GM21576 (cell line): ENCODE data around the gene FCER2.

Source experiments
- ATAC-seq: cut with Tn5 transposase; IDR thresholded peaks from one replicate; pipeline ENCODE4 v1.9.1; 2021; ENCODE audit warnings: mild to moderate bottlenecking, moderate library complexity; ENCODE audit not compliant: unreplicated experiment

Gene FCER2

DNA sequence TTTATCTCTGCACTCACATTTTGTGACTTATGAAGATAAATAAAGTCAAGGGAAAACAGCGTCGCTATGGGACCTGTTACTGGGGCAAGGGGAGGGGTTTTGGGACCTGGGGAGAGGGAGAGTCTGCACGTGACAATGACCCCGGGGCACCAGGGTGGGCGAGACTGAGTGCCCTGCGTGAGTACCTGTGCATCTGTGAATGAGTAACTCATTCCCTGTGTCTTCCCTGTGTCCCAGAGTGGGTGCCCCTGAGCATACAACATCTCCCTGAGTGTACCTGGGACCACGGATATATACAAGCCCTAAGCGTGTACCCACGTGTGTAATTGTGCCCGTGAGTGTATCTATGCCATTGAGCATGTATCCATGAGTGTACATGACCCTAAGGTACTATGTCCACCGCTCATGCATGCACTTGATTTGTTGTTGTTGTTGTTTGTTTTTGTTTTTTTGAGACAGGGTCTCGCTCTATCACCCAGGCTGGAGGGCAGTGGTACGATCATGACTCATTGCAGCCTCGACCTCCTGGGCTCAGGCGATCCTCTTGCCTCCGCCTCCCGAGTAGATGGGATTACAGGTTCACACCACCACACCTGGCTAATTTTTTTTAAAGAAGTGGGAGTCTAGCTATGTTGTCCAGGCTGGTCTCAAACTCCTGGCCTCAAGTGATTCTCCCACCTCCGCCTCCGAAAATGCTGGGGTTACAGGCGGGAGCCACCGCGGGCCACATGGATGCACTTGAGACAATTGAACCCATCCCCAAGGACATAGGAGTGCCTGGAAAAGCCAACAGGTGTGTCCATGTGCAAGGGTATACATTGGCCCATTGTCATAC lies 21.9 kb downstream of the FCER2 start:
- no peak for ATAC-seq

DNA sequence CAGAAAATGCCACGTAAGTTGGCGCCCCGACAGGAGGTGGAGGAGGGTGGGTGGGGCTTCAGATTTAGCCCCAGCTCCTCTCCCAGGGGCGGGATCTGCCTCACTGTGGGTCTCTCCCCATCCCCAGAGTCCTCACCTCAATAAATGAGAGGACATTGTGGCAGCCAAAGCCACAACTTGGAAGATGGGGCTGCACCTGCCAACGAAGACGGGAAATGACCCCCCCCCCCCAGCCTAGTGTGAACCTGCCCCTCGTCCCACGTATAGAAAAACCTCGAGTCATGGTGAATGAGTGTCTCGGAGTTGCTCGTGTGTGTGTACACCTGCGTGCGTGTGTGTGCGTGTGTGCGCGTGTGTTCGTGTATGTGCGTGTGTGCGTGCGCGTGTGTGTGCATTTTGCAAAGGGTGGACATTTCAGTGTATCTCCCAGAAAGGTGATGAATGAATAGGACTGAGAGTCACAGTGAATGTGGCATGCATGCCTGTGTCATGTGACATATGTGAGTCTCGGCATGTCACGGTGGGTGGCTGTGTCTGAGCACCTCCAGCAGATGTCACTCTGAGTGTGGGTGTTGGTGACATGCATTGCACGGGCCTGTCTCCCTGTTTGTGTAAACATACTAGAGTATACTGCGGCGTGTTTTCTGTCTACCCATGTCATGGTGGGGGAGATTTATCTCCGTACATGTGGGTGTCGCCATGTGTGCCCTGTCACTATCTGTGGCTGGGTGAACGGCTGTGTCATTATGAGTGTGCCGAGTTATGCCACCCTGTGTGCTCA lies 22.8 kb downstream of the FCER2 start:
- no peak for ATAC-seq

- no peak for ATAC-seq
These were observed 24.1 kb downstream of the FCER2 start for GRCh38 chr19:7677669-7678311.

DNA sequence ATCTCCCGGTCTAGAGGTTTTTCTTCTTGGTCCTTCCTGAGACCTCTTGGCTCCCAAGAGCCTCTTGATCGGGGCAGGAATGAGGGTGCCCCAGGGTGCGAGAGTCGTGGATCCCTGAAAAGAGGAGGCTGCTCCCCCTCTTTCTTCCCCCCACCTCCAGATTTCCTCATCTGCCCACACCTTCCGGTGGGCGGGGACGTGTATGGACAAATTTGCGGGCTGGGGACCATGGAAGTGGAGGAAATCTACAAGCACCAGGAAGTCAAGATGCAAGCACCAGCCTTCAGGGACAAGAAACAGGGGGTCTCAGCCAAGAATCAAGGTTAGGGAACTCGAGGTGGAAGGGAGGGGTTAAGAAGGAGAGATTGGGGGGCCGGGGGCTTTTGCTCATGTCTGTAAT lies 25.1 kb downstream of the FCER2 start, which contains the start of gene MCEMP1:
Gene MCEMP1 (plus strand): TSS at position 237 of the 400 bp plus-strand sequence. CDS start 31 bp downstream, at position 268.
- no peak for ATAC-seq

- no peak for ATAC-seq
These were observed 25.6 kb downstream of the FCER2 start for GRCh38 chr19:7676376-7676775.

DNA sequence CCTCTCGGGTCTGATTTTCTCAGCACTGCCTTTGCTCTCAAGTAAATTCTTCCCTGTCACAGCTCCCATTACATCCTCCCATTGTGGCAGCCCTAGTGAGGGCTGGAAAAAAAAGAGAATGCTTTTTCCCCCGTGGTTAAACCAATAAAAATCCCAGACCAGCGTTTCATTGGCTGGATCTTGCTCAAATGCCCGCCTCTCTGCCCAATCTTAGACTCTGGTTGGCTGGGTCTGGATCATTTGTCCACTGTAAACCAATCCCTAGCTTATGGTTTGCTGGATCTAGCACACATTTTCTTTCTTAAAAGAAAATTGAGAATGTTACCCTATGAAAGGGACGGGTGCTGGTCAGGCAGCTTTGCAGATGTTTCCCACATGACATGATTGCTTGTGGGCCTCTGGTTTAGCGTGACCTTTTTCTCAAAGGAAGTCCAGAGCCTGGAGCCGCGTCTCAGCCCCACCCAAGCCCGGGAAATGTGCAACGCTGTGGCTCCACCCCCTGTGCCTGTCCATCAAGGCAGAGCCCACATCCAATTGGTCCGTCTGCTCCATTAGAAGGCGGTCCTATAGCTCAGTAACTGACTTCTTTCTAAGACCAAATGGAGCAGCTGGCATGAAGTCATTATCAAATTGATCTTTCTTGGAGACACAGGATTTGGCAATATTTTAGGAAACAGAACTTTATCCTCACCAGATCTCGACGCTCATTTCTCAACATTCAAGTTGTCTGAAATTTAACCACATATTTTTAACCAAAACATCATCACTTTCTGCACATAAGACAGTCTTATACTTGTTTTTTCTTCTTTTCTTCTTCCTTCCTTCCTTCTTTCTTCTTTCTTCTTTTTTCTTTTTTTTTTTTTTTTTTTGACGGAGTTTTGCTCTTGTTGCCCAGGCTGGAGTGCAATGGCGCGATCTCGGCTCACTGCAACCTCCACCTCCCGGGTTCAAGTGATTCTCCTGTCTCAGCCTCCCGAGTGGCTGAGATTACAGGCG lies 27.6 kb downstream of the FCER2 start:
- no peak for ATAC-seq

DNA sequence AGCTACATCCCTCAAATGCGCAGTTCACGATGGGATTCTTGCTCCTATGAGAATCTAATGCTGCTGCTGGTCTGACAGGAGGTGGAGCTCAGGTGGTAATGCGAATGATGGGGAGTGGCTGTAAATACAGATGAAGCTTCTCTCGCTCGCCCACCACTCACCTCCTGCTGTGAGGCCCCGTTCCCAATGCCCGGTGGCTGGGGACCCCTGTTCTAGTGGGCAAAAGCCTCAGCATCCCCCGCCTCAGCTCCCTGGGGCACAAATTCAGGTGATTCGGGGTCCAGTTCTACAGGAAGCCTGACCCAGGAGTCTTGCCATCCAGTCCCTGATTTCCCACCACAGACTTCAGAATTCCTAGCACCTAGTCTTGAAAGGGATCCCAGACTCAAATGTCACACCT lies 29.4 kb downstream of the FCER2 start:
- ATAC-seq = no peak

- no peak for ATAC-seq
These were observed 31.1 kb downstream of the FCER2 start for GRCh38 chr19:7670790-7671189.

GRCh38 chr19:7670150-7670783 lies 31.7 kb downstream of the FCER2 start:
- no peak for ATAC-seq

DNA sequence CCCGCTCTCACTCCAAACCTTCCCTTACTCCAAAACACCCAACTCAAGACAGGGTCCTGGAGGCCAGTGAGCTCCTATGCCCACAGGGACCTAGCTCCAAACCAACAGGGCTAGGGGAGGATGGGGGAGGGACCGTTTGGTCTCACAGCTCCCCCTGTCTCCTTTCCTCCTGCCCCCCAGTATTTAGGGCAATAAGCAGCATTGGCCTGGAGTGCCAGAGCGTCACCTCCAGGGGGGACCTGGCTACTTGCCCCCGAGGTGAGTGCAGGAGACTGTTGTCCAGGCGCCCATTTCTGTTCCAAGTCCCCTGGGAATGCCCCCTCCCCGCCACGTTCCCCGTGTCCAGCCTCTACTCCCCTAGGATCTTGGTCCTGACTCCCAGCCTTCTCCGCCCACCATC lies 32.3 kb downstream of the FCER2 start:
- no peak for ATAC-seq

GRCh38 chr19:7668842-7669241 lies 33.1 kb downstream of the FCER2 start, which contains the start of gene RETN:
Gene RETN (plus strand): TSS chr19:7669049. CDS start chr19:7669327, 278 bp downstream.
- ATAC-seq = no peak

DNA sequence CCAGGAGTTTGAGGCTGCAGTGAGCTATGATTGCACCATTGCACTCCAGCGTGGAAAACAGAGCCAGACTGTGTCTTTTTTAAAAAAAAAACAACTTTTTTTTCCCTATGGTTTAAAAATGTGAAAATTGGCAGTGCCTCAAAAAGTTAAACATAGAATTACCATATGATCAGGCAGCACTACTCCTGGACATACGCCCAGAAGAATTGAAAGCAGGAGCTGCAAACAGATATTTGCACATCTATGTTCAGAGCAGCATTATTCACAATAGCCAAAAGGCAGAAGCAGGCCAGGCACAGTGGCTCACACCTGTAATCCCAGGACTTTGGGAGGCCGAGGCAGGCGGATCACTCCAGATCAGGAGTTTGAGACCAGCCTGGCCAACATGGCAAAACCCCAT lies 36.9 kb downstream of the FCER2 start:
- no peak for ATAC-seq

DNA sequence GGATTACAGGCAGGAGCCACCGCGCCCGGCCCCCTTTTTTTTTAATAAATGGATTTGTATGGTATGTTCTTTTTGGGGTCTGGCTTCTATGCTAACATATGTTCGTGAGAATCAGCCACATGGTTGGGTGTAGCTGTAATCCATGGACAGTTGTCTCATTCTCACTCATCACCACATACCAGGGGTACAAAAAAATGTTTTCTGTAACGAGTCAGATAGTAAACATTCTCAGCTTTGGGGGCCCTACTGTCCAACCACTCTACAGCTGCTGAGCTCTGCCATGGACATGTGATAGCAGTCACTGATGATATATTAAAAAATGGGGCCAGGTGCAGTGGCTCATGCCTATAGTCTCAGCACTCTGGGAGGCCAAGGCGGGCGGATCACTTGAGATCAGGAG lies 38.2 kb downstream of the FCER2 start:
- no peak for ATAC-seq

- no peak for ATAC-seq
These were observed 39.3 kb downstream of the FCER2 start for GRCh38 chr19:7662657-7663056.

- no peak for ATAC-seq
These were observed 40.0 kb downstream of the FCER2 start for GRCh38 chr19:7661744-7662538.

DNA sequence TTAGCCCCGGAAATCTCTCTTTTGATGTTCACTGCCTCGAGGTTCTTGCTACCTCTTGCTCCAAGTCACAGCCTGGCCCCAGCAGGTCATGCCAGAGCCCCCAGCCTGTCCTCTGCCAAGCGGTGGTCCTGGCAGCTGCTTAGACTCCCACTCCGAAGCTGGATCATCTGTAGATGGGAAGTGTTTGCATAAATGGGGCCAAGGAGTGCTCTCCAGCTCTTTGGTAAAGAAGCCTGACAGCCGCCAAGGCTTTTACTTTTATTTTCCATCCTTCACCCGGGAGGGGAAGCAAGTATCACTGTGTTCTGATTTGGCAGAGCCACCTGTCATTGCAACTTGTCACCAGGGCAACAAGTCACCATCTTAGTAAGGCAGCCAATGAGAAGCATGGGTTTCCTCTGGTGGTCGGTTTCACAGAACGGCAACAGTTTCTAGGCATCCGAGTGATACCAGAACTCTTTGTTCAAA lies 43.7 kb downstream of the FCER2 start:
- peak; percentile 78 for ATAC-seq

- no peak for ATAC-seq
These were observed 44.7 kb downstream of the FCER2 start for GRCh38 chr19:7657131-7657751.

GRCh38 chr19:7655581-7655980 lies 46.4 kb downstream of the FCER2 start:
- ATAC-seq = no peak
